NCI-H345 treated with DMSO at 0.1 percent for 48 hours (cell line): ENCODE results near the gene GRWD1.

Source experiments
- DNase-seq: peaks from one replicate; lab custom pipeline; 2025; ENCODE audit not compliant: unreplicated experiment; lab: John Stamatoyannopoulos, UW

GRWD1 gene

DNA sequence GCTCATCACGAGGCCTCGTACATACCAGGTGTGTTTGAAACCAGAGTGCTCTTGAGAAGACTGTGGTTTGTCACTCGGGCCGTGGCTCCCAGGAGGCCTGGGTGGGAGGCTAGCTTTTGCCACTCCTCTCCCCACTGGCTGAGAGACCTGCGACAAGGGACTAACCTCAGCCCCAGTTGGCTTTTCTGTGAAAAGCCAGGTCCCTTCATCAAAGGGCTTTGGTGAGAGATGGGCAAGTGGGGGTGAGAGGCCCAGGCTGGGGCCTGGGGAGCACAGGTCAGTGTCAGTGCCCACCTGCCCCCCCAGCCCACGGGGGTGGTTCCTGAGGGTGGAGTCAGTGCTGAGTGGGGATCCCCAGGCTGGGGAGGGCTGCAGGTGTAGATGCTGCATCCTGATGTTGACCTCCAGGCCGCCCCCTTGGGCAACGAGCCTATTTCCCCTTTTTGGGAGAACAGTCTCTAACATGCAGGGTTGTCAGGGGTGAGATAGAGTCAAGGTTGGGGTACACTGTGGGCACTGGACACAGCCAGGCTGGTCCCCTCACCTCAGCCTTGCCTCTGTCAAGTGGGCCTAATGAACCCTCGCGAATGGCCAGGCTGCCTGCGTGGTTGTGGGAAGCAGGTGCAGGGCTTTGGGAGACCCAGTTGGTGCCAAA lies 10.3 kb downstream of the GRWD1 start:
- DNase-seq = no peak

DNA sequence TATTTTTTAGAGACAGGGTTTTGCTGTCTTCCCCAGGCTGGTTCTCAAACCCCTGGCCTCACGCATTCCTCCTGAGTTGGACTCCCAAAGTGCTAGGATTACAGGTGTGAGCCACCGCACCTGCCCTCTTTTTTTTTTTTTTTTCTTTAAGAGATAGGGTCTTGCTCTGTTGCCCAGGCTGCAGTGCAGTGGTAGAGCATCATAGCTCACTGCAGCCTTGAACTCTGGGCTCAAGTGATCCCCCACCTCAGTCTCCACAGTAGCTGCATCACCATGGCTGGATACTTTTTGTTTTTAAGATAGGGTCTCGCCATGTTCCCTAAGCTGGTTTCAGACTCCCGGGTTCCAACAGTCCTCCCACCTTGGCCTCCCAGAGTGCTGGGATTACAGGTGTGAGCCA lies 11.1 kb downstream of the GRWD1 start:
- DNase-seq = no peak

DNA sequence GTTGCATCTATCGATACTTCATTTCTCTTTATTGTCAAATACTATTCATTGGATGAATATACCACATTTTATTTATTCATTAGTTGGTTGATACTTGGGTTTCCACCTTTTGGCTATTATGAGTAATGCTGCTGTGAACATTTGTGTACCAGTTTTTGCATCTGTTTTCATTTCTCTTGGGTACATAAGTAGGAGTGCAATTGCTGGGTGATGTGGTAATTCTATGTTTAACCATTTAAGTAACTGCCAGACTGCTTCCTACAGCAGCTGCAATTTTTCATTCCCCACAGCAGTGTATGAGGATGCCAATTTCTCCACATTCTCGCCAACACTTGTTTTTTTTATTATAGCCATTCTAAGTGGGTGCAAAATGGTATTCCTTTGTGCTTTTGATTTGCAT lies 12.2 kb downstream of the GRWD1 start:
- DNase-seq = no peak

DNA sequence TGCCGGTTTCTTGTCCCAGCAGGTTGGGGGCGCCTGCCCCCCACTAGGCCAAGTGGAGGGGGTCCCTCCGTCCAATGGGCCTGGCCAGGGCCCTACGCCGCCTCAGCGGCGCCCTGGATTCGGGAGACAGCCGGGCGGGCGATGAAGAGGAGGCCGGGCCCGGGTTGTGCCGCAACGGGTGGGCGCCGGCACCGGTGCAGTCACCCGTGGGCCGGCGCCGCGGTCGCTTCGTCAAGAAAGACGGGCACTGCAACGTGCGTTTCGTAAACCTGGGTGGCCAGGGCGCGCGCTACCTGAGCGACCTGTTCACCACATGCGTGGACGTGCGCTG lies 15.8 kb downstream of the GRWD1 start:
- no peak for DNase-seq

DNA sequence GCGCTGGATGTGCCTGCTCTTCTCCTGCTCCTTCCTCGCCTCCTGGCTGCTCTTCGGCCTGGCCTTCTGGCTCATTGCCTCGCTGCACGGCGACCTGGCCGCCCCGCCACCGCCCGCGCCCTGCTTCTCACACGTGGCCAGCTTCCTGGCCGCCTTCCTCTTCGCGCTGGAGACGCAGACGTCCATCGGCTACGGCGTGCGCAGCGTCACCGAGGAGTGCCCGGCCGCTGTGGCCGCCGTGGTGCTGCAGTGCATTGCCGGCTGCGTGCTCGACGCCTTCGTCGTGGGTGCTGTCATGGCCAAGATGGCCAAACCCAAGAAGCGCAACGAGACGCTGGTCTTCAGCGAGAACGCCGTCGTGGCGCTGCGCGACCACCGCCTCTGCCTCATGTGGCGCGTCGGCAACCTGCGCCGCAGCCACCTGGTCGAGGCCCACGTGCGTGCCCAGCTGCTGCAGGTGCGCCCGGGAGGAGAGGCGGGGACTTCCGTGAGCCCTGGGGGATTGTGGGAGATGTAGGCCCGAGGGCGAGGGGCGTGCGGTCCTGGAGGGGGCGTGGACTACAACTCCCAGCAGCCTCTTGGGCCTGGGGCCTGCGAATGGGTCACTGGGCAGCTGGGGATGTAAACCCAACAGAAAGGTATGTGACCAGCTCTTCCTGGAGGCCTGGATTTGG lies 16.3 kb downstream of the GRWD1 start:
- DNase-seq = no peak

DNA sequence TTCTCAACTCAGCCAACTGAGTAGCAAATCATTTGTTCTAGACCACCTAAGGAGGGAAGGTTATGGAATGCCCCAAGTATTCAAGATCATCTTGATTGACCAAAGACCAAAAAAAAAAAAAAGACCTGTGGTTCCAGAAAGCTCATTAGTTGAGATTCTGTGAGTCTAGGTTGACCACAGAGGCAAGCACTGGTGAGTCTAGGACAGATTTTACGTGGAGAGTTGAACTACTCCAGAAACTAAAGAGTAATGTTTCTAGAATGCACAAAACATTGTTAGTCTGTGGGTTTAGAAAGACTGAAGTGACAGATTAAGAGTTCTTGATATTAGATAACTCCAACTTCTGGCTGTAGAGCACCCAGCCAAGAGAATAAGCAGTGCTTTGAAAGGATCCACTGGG lies 19.4 kb downstream of the GRWD1 start:
- DNase-seq = no peak

DNA sequence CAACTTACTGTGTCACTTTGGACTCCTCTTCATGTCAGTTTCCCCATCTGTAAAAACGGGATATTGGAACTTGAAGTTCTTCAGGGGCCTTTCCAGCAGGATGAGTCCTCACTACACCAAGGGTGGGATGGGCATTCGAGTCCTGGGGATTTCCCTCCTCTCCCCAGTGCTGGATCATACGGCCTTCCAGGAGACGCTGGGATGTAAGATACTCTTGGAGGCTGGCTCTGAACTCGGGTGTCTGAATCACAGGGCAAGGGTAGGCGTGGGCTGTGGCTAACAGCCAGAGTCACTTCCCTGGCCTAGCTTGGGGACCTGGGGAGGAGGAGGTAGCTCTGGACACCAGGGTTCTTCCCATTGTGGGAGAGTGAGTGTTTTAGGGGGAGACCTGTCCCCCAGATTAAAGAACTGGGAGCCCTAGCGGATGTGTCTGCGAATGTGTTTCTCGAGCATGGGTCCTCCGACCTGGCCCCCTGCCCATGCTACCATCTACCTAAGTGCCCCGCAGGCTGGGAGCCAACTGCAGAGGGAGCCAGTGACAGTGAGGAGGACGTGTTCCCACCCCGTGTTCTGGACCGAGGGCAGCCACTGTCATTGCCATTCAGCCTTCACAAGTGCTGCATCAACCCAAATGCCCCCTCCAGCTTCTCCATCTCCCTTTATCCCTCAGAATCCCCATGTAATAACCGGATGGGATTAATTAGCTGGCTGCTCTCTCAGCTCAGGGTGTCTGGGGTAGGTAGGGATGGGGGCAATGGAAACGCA lies 21.0 kb downstream of the GRWD1 start:
- DNase-seq = no peak

DNA sequence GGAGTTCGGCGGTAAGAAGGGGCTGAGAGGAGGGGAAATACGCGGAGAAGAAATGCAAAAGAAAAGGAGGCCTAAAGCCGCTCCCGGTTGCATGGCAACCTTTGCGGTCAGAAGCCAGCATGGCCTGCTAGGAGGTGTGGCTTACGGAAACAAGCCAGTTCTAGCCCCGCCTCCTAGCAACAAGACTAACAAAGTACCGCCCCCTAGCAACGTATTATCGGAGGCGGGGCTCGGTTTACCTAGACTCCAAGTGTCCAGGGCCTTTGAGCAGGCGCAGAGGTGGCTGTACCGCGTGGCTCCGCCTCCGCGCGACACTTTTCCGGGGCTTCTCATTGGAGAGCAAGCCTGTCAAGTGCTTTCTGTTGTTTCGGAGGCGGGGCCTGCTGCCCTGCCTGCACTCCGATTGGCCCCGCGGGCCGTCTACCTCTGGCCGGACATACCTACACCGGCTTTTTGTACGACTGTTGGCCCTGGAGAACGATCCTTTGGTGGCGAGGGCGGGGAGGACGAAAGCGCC lies 23.0 kb downstream of the GRWD1 start:
- DNase-seq = peak; percentile 99

DNA sequence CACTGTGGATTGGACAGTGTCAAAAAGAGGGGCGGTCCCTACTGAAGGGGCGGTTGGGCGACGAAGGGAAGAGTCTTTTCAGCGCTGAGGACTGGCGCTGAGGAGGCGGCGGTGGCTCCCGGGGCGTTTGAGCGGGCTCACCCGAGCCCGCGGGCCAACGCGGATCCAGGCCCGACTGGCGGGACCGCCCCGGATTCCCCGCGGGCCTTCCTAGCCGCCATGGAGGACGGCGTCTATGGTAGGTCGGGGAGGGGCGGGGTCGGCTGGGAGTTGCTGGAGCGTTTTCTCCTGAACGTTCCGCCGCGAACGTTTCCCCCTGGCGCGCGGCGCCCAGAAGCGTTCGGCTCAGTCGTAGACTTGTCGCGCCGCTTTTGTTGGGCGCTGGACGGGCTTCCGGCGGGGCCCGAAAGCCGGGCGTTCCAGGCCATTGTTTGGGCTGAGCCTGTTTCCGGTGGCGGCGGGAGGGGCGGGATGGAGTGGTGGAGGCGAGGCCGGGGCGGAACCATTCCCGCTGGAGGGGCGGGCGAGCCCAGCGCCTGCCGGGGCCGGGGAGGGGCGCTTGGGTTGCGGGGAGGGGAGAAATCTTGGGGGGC lies 23.6 kb downstream of the GRWD1 start, which contains the start of gene CYTH2:
CYTH2 (plus strand) TSS at position 81 of the 593 bp plus-strand sequence; CDS start at position 220, 139 bp downstream.
- DNase-seq = peak; percentile 33

DNA sequence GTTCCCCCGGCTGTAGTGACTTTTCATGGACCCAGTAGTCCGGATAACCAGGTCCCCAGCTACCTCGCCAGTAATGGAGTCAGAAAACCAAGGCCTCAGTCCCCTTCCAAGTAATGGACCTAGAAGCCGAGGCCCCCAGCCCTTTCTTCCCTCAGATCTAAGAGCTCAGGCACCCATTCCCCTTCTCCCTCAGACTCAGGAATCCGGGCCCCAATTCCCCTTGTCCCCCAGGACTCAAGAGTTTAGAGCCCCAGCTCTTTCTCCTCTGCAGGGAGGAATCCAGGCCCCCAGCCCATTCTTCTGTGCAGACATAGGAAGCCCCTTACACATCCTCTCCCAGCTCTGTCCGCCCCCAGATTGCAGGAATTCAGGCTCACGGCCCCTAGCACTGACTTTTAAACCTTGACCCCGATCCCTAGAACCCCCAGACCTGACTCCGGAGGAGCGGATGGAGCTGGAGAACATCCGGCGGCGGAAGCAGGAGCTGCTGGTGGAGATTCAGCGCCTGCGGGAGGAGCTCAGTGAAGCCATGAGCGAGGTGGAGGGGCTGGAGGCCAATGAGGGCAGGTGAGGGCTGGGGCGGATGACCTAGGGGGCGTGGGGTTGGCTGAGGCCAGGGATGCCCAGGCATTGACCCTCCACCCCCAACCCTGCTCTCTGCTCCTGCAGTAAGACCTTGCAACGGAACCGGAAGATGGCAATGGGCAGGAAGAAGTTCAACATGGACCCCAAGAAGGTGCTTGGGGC lies 24.3 kb downstream of the GRWD1 start:
- DNase-seq = no peak

DNA sequence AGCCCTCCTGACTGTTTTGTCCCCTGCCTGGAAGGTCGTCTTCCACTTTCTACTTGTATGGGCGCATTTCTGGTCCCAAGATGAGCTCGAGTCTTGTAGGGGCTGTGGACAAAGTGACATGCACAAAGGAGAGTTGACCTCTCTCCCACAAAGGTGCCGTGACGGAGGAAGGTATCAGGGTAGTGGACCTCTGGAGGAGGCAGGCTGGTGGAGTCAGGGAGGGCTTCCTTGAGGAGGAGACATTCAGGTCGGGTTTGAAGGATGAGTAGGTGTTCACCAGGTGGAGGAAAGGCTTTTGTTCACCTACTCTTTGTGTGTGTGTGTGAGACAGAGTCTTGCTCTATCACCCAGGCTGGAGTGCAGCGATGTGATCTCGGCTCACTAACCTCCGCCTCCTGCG lies 25.1 kb downstream of the GRWD1 start:
- no peak for DNase-seq

DNA sequence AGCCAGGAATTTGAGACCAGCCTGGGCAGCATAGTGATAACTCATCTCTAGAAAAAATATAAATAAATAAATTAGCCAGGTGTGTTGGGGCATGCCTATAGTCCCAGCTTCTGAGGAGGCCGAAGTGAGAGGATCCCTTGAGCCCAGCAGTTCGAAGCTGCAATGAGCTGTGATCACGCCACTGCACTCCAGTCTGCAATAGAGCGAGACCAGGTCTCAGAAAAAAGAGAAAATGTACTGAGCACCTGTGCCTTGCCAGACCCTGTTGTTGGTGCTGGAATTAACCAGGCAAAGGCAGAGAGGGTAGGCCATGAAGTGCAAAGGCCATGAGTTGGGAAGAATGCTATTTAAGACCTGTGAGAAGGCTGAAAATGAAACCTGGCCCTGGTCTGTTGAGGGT lies 26.1 kb downstream of the GRWD1 start:
- DNase-seq = no peak

DNA sequence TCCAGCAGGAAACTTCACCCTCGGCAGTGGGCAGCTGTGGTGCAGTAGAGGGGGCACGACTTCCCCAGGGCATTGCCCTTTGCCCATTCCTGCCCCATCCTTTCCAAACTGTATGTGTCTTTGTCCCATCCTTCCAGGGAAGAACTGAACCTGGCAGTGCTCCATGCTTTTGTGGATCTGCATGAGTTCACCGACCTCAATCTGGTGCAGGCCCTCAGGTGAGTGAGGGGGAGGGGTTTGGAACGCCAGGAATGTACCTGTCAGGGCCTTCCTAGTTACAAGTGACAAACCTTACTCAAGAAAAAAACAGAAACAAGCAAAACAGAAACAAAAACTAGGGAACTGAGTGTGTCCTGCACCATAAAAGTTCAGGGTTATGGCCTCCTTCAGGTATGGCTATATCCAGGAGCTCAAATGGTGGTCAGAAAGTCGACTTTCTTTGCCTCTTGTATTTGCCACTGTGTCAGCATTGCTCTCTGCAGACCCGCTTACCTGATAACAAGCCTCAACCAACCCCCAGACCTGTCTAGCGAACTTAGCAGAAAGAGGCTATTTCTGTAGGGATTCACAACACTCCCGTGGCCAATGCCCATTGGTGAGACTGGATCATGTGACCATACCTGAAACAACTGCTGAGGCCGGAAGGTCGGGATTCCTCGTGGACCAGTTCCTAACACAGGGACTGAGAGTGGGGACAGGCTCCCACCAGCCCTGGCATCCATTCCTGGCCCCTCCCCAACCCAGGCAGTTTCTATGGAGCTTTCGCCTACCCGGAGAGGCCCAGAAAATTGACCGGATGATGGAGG lies 27.6 kb downstream of the GRWD1 start:
- no peak for DNase-seq

DNA sequence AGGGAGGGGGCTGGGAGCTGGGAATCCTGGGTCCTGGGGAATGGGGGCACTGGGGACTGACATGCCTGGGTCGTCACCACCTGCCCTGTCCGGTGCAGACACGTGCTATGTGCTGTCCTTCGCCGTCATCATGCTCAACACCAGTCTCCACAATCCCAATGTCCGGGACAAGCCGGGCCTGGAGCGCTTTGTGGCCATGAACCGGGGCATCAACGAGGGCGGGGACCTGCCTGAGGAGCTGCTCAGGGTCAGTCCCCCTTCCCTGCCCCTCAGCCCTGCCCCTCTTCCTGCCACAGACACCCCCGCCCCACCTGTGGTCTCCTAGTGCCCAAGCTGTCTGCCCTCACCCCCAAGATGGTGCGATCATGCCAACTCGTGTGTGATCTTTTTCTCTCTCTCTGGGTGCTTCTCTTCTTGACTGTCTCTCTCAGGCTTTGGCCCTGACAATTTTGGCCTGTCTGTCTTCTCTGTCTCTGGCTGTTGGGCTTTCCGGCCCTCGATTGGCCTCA lies 28.4 kb downstream of the GRWD1 start:
- no peak for DNase-seq

DNA sequence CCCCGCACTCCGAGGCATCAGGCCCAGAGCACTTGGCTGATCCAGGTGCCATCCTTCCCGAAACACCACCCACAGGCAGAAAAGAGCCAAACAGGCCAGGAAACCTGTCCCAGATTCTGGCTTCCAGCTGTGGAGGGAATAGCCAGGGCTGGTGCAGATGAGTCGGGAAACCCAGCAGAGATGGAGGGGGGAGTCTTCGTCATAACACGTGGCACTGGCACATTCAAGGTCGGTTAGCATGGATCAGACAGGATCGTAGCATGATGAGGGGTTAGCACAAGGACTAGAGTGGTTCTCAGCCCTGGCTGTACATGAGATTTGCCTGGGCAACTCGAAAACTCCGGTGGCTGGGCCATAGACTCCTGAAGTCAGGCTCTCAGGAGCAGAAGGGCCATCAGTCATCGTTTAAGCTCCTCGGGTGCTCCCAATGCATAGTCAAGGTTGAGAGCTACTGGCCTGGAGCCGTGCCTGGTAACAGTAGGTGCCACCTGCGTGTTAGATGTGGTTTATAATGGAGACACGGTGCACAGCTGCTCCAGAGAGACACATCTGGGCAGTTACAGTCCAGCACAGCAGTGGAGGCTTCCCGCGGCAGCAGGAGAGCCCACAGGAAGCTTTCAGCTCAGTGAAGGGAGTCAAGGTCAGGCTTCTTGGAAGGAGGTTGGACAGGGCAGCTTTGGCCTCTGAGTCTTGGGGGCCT lies 29.7 kb downstream of the GRWD1 start:
- DNase-seq = no peak

DNA sequence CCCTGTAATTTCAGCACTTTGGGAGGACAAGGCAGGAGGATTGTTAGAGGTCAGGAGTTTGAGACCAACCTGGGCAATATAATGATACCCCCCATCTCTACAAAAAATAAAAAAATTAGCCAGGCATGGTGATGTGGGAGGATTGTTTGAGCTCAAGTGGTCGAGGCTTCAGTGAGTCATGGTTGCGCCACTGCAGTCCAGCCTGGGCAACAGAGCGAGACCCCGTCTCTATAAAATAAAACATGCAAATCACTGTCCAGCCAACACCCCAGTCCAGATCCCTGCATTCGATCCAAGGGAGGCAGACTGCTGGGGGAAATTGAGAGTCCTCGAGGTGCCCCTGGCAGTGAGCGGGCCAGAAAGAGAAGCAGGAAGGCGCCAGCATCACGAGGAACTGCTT lies 30.4 kb downstream of the GRWD1 start:
- no peak for DNase-seq

DNA sequence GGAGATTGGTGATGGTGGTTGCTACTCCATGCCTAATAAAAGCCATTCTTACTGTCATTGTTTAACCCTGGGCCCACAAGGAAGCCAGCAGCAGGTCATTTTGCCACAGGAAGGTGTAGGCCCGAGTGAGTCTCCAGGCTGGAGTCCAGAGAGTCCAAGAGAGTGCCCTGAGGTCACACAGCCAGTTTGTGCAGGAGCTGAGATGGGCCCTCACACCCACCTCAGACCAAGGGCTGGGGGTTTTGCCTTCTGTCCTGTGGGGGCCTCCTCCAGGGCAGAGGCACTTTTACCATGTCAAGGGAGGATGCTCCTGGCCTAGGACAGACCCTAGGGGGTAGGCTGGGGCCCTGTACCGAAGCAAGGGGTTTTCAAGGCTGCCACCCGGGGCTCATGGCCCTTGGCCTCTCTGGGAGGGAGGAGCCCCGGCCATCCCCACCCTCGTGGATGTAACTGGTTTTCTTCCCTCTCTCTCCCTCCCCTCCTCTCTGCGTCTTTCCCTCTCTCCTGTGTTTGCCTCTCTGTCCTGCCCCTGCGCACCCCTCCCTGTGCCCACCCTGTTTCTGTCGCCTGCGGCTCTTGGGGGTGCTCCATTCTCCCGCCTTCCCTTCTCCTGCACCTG lies 31.4 kb downstream of the GRWD1 start:
- DNase-seq = no peak

DNA sequence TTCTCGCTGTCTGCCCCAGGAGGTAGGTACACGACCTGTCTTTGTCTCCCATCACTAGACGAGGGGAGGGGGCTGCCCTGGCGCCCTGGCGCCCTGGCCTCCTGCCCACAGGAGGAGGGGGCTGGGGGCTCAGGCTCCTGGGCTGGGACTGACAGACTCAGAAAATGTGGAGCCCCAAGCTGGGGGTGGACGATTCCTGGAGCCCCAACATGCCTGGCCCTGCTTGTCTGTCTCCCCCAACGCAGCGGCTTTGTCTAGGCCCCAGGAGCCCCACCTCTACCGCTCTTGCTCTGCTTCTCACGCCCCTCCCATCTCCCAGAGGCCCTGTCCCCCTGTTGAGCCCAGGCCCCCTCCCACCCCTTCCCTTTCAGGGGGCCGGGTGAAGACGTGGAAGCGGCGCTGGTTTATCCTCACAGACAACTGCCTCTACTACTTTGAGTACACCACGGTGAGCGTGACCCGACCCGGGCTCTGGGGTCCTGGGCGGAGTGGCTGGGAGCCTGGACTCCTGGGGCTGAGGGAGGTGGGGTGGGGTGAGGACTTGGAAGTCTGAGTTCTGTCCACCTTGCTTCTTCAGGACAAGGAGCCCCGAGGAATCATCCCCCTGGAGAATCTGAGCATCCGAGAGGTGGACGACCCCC lies 32.0 kb downstream of the GRWD1 start:
- no peak for DNase-seq
